HG02973 (cell line): Measurements from ENCODE around the gene SGCD.
"Not testable (repeated sequence)": the region's sequence is repeated elsewhere in the genome, so short reads cannot be mapped to it uniquely, and the experiment has no call there.

Experiments
- ATAC-seq: cut with Tn5 transposase; IDR thresholded peaks from one replicate; pipeline ENCODE4 v1.9.1; 2021; ENCODE audit warnings: moderate library complexity; ENCODE audit not compliant: unreplicated experiment

The SGCD gene

GRCh38 chr5:156617426-156617825 lies 290.5 kb downstream of the SGCD start:
- no peak for ATAC-seq

- no peak for ATAC-seq
Observed at GRCh38 chr5:156618601-156619000, 291.6 kb downstream of the SGCD start.

- no peak for ATAC-seq
Observed at GRCh38 chr5:156621719-156622118, 294.8 kb downstream of the SGCD start.

- ATAC-seq = no peak
Observed at GRCh38 chr5:156623381-156624040, 296.5 kb downstream of the SGCD start.

- ATAC-seq = no peak
Observed at GRCh38 chr5:156624686-156625085, 297.7 kb downstream of the SGCD start.

- ATAC-seq = no peak
Observed at GRCh38 chr5:156628421-156628820, 301.5 kb downstream of the SGCD start.

GRCh38 chr5:156631005-156631404 lies 304.0 kb downstream of the SGCD start:
- no peak for ATAC-seq

- ATAC-seq = no peak
Observed at GRCh38 chr5:156634301-156634700, 307.3 kb downstream of the SGCD start.

GRCh38 chr5:156640691-156641241 lies 313.8 kb downstream of the SGCD start:
- no peak for ATAC-seq

- ATAC-seq = no peak
Observed at GRCh38 chr5:156641686-156642085, 314.7 kb downstream of the SGCD start.

GRCh38 chr5:156647034-156647451 lies 320.1 kb downstream of the SGCD start:
- ATAC-seq = no peak

GRCh38 chr5:156654444-156654843 lies 327.5 kb downstream of the SGCD start:
- ATAC-seq = no peak

GRCh38 chr5:156655732-156656131 lies 328.8 kb downstream of the SGCD start:
- no peak for ATAC-seq

GRCh38 chr5:156664832-156665231 lies 337.9 kb downstream of the SGCD start:
- ATAC-seq = not testable (repeated sequence)

- not testable (repeated sequence) for ATAC-seq
Observed at GRCh38 chr5:156666686-156667085, 339.7 kb downstream of the SGCD start.

- no peak for ATAC-seq
Observed at GRCh38 chr5:156667616-156668015, 340.7 kb downstream of the SGCD start.

- ATAC-seq = no peak
Observed at GRCh38 chr5:156669416-156669815, 342.5 kb downstream of the SGCD start.

GRCh38 chr5:156670615-156671014 lies 343.7 kb downstream of the SGCD start:
- no peak for ATAC-seq

- ATAC-seq = no peak
Observed at GRCh38 chr5:156675395-156675794, 348.4 kb downstream of the SGCD start.

GRCh38 chr5:156677963-156678362 lies 351.0 kb downstream of the SGCD start:
- ATAC-seq = no peak

- ATAC-seq = no peak
Observed at GRCh38 chr5:156678484-156678883, 351.5 kb downstream of the SGCD start.

GRCh38 chr5:156680831-156681230 lies 353.9 kb downstream of the SGCD start:
- no peak for ATAC-seq

- no peak for ATAC-seq
Observed at GRCh38 chr5:156681265-156681664, 354.3 kb downstream of the SGCD start.
